GM21423 (cell line): ENCODE results near the gene MCC.
"Not testable (repeated sequence)": the region's sequence is repeated elsewhere in the genome, so short reads cannot be mapped to it uniquely, and the experiment has no call there.

Experiments
- ATAC-seq: cut with Tn5 transposase; IDR thresholded peaks from one replicate; pipeline ENCODE4 v1.9.1; 2021; ENCODE audit warnings: mild to moderate bottlenecking, moderate library complexity; ENCODE audit not compliant: unreplicated experiment

Gene MCC

GRCh38 chr5:113427871-113428574 is 60.2 kb downstream of the MCC start:
- ATAC-seq = no peak

GRCh38 chr5:113425909-113426308 is 62.3 kb downstream of the MCC start:
- ATAC-seq = no peak

- no peak for ATAC-seq
Observed at GRCh38 chr5:113421693-113422092, 66.6 kb downstream of the MCC start.

- no peak for ATAC-seq
Observed at GRCh38 chr5:113405530-113405929, 82.7 kb downstream of the MCC start.

- ATAC-seq = no peak
Observed at GRCh38 chr5:113404269-113404668, 84.0 kb downstream of the MCC start.

- not testable (repeated sequence) for ATAC-seq
Observed at GRCh38 chr5:113397986-113398385, 90.3 kb downstream of the MCC start.

GRCh38 chr5:113397046-113397445 is 91.2 kb downstream of the MCC start:
- ATAC-seq = no peak

GRCh38 chr5:113394658-113395057 is 93.6 kb downstream of the MCC start:
- ATAC-seq = no peak

- ATAC-seq = no peak
Observed at GRCh38 chr5:113390224-113390623, 98.0 kb downstream of the MCC start.

- ATAC-seq = no peak
Observed at GRCh38 chr5:113389116-113389515, 99.1 kb downstream of the MCC start.

GRCh38 chr5:113387844-113388243 is 100.4 kb downstream of the MCC start:
- no peak for ATAC-seq

GRCh38 chr5:113384782-113385285 is 103.4 kb downstream of the MCC start:
- no peak for ATAC-seq

GRCh38 chr5:113382731-113383130 is 105.5 kb downstream of the MCC start:
- ATAC-seq = no peak

GRCh38 chr5:113381791-113382190 is 106.5 kb downstream of the MCC start:
- ATAC-seq = no peak

- no peak for ATAC-seq
Observed at GRCh38 chr5:113380807-113381326, 107.4 kb downstream of the MCC start.

- no peak for ATAC-seq
Observed at GRCh38 chr5:113379936-113380806, 108.1 kb downstream of the MCC start.

GRCh38 chr5:113378959-113379541 is 109.2 kb downstream of the MCC start:
- peak; percentile 69 for ATAC-seq

GRCh38 chr5:113378514-113378913 is 109.7 kb downstream of the MCC start:
- no peak for ATAC-seq

- ATAC-seq = no peak
Observed at GRCh38 chr5:113378081-113378480, 110.2 kb downstream of the MCC start.

GRCh38 chr5:113376640-113377039 is 111.6 kb downstream of the MCC start:
- ATAC-seq = no peak

GRCh38 chr5:113375480-113376060 is 112.7 kb downstream of the MCC start:
- ATAC-seq = no peak
